NCI-H1930 (cell line): ENCODE data around the gene GLT1D1.

Experiments used
- DNase-seq, 2 experiments: peaks; one replicate each; lab custom pipeline; 2025; lab: John Stamatoyannopoulos, UW

GLT1D1 gene

DNA sequence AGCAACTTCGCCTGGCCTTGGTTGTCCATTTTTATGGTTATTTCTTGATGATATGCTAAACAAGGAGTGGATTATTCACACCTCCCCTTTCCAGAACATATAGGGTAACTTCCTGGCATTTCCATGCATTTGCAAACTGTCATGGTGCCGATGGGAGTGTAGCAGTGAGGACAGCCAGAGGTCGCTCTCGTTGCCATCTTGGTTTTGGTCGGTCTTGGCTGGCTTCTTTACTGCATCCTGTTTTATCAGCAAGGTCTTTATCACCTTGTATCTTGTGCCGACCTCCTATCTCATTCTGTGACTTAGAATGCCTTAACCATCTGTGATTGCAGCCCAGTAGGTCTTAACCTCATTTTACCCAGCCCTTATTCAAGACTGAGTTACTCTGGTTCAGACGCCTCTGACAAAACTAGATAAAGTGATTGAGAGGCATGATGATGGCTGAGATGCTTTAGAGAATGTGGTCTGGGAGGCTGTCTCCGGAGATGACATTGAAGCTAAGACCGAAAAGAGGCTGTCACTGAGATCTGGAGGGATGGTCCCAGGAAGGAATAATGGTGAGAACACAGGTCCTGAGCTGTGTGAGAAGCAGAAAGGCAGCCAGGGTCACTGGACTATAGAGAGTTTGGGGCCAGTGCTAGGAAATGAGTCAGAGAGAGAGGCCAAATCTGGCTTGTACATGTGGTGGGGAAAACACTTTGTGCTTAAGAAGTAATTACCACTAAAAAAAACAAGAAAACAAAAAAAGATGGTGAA is 2.9 kb downstream of the GLT1D1 start:
- no peak for DNase-seq

DNA sequence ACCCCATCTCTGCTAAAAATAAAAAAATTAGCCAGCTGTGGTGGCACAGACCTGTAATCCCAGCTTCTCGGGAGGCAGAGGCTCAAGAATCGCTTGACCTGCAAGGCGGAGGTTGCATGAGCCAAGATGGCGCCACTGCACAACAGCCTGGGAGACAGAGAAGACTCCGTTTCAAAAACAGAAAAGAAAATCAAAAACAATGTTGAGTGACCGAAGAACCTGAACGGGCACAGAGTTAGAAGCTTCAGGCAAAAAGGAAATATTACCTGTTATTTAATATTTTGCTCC is 3.5 kb downstream of the GLT1D1 start:
- no peak for DNase-seq

DNA sequence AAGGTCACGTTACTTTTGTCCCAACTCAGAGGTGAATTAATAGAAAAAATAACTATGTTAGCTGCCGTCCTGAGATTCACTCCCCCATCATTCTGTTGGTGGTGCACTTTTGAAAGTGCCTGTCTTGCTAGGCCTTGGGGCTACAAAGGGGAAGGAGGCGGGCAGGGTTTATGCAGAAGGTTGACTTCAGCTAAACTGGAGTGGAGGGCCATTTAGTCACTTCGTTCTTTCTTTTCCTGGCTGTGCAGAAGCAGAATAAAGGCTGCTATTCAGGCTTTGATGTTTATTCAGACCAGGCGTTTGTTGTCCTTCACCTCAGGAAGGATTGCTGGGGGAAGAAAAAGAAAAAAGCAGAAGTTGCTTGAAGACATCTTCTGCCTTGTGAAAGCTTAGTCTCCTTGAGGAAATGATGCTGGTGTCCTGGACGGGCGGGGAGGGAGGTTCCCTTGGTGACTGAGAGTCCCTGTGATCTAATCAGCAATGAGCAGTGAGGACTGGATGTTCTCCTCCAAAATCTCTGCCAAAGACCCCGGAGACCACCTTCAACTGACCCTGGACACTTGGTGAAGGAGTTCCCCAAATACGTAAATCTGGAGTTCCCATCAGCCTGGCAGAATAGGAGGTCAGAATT is 4.0 kb downstream of the GLT1D1 start:
- DNase-seq, result no peak

DNA sequence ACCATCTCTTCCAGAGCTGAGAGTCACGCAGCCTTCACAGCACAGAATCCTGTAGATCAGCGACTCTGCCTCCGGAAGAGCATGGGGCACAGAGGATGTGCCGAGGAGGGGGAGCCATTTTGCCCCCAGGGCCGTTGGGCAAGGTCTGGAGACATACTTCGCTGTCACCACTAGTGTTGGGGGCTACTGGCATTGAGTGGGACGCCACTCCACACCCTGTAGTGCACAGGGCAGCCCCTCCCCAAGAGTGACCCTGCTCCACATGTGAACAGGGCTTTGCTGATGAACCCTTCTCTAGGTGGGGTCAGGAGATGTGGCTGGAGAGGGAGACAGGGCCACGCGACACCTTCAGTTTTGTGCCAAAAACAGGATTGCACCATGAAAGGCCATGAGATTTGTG is 6.0 kb downstream of the GLT1D1 start:
- no peak for DNase-seq

DNA sequence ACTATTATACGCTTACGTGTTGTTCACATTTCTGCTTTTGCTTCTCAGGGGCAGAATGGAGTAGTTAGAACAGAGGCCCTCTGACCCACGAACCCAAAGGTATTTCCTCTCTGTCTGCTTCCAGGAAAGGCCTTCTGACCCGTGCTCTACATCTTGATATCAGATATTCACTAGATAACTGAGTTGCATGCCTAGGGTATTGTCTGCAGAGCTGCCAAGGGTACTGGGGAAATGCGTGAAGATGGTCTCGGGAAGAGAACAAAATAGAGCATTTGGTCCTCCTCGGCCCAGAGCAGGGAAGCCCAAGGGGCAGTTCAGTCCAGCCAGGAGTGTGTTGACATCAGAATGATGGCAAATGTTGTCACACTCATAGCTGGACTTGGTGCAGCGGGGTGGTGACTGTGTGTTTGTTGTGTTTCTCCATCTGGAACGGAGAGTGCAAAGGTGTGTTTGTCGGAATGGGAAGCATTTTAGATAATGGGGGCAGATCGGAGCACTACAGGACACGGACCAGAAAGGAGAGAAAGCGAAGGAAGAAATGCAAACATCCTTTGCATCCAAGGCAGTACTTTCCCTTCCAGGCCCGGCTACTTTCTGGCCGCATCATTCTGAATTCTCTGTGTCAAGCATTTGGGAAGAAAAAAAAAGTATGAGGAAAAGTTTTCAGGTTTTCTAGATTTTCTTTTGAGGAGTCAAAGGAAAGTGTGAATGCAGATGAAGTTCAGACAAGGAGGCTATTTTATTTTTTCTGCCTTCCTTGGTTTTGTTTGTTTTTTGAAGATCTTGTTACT is 8.1 kb downstream of the GLT1D1 start:
- DNase-seq, result no peak

DNA sequence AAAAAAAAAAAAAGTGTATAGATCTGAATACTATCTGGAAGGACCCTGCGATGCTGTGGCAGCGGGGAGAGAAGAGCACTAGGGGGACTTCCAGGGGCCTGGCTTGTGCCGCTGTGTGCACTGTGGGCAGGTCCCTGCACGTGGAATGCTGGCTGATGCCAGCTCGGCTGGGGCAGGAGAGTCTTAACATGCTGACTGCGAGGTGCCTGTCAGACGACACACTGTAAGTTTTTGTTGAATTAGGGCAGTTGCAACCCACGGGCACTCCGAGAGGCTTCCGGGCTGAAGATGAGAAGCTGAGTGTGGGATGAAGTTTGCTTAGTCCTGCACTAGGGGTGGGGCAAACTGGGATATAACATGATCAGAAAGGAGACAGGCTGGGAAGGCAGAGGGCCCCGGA is 10.7 kb downstream of the GLT1D1 start:
- no peak for DNase-seq

DNA sequence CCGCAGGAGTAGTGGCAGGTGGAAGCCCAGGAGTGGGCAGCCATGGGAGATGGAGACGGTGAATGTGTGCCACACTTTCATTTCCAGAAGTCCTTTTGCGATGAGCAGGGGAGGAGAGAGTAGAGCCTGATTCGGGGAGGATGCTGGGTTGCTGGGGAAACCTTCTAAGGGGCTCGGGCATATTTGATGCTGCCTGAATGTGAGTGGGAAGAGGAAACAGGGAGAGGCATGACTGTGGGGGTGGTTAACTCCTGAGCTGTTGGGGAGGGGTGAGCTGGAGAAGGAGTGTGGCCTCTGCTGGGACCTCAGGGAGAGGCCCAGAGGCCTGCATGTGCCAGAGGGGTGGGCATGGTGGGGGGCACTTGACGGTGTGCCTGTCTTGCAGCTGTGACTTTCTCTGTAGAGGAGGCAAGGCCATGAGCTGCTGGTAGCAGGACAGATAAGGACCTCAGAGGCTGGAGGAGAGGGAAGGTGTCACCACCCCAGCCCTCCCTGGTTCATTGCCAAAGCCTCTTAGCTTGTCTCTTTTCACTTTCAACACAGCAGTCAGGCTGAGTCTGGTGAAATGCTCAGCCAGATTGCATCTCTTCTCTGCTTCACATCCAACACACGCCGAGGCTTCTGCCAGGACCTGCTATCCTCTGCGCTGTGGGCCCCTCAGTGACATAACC is 11.4 kb downstream of the GLT1D1 start:
- DNase-seq, result no peak

DNA sequence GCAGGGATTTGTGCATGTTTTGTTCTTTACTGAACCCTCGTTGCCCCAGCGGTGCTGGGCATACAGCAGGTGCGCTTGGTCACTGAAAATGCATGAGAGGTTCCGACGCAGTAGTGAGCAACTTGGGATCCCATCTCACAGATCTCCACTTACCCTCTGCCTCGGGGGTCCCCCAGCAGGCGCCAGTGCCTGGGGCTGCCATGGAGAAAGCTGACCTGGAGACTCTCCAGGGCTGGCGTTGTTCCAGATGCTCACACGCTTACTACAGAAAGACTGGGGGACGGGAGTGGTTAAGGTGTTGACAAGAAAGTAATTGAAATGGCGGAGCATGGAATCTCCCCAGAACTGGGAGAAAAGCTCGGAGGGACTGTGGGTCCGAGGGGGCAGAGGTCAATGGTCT is 14.2 kb downstream of the GLT1D1 start:
- no peak for DNase-seq

DNA sequence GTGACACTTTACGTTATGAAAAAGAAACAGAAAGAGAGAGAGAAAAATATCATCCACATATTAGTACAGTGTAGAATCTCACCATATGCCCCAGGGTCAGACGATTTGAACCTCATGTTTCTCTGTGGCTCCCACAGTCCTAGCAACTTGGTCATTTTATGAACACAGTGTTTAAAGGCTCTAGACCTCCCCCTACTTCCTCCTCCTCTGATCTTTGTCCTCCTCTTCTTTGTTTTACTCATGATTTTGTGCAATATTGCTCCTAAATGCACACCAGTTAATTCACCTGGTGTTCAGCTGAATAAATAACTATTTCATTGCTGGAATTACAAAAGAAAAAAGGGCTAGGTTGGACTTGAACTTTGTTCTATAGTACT is 18.2 kb downstream of the GLT1D1 start:
- DNase-seq, result no peak

DNA sequence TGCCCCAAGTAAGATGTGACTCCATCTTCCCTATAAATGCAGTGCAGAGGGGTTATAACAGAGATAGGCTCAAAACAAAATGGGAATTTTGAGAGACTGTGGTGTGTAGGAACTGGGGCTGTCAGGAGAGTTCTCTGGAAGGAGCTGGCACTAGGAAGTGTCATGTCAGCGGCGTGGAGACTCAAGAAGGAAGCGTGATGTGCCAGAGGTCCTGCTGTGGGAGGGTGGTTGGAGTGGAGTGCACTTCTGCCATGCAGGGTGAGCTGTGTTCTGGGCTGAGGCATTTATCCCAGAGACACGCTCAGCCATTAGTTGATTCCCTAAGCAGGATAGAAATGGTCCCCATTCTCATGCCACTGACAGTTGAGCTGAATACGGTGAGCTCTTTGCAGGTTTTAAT is 19.0 kb downstream of the GLT1D1 start:
- no peak for DNase-seq

DNA sequence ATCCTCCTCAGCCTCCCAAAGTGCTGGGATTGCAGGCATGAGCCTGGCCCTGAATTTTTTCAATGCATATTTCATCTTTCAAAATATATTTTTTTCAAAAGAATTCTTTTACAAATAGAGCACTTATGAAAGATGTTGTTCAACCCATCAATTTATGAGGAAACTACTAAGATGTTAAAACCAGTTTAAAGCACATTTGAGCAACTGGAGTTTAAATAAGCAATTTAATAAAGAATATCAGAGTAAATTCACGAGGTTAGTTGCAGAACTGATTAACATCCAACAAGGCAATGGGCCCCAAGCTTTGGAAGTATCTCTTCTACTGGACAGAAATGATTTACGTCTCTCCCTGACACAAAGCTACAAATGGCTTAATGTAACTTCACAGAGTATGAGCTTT is 23.3 kb downstream of the GLT1D1 start:
- DNase-seq, result no peak

DNA sequence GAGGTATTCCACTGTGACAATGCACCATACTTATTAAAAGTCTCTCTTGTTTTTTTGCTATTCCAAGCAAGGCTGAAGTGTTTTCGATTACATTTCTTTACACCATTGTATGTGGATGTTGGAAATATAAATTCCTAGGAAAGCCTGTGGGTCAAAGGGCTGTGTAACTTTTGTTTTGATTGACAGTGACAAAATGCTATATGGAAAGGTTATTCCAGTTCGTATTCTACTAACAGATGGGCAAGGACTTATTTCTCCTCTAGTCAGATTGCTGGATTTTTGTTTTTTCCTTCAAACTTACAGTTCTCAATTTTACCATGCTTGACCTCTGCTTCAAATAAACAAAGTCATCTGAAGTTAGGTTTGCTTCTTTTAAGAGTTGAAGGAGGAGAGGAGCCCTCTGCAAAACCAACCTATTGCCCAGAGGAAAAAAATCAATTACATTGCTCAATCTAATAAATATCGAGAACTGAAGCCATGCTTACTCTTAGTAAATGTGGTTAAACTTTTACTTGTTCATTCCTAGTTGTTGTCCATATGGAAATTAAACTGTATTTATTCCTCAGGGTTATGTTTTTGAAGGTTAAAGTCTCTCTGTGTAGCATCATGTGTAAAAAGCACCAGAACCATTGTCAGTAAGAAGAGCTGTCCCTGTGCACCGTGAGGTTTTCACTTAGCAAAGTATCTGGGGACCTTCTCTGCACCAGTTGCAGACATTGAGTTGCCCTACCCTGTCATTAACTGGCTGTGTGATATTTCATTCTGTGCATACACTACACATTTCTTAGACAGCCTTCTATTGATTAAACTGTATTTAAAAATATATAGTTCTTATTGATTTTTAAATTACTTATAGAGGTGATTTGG is 26.9 kb downstream of the GLT1D1 start:
- no peak for DNase-seq

DNA sequence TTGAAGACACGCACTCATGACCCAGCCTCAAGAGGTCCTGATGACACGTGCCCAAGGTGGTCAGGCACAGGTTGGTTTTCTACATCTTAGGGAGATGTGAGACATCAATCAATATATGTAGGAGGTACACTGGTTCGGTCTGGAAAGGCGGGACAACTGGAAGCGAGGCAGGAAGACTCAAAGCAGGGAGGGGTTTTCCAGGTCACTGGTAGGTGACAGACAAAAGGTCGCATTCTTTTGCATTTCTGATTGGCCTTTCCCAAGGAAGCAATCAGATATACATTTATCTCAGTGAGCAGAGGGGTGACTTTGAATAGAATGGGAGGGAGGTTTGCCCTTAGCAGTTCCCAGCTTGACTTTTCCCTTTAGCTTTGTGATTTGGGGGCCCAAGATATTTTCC is 38.6 kb downstream of the GLT1D1 start:
- no peak for DNase-seq

DNA sequence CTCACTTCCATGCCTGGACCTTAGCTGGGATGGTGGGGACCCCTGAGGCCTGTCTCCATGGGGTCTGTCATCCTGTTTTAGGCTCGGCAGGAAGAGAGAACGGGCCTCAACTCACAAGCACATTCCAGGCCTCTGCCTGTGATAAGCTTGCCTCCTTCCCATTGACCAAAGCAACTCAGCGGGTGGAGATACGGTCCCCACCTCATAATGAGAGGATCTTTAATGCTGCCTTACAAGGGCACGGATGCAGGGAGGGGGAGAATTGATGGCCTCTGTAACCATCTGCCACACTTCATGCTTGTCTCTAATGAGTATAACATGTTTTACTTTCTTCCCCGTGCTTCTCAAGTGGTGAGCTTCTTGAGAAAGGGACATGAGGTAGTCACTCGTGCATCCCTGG is 50.0 kb downstream of the GLT1D1 start:
- DNase-seq, result no peak

DNA sequence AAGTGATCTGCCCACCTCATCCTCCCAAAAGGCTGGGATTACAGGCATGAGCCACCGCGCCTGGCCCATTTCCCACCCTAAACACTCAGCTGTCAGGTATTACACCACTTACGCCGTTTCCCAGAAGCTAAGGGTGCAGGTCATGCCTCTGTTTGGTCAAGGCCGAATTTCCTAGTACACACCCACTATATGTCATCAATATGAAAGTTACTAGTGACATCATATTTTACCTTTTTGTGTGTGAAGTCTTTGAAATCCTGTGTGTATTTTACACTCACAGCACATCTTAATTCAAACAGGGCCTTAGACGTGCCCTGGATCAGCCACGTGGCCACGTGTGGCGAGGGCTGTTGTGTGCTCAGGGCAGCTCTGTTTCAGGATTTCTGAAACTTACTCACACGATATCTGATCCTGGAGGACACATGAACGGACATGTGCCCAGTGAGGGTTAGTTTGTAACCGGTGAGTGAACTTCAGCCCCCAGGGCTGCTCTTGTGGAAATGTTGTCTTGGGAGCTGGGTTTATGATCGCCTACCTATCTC is 51.8 kb downstream of the GLT1D1 start:
- no peak for DNase-seq

DNA sequence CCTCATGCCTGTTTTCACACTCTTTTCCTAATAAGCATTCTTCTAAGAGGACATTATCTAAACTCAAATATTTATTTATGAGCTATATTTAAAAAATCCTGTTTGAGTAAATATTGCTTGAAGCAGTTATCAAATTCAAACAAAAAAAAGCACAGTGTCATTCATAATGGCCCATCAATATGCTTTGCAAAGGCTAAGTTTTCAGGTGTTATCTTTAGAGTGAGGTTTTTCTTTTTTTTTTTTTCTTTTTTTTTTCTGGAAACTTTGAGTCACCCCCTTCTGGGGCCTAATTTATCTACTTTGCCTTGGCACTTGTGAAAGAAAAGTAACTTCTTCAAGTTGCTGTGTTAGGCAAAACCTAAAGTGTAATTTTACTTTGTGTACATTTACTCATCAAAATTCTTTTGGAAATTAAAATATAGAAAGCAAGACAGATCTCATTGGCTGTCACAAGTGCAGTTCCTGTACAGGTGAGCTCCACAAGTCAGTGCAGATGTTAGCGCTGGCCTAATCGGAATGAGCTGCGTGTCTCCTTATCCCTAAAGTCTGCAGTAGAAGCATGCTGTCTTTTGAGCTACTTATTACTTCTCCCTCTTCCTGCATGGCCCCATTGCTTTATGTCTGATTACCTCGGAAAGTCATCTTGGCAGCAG is 53.3 kb downstream of the GLT1D1 start:
- DNase-seq, result no peak

DNA sequence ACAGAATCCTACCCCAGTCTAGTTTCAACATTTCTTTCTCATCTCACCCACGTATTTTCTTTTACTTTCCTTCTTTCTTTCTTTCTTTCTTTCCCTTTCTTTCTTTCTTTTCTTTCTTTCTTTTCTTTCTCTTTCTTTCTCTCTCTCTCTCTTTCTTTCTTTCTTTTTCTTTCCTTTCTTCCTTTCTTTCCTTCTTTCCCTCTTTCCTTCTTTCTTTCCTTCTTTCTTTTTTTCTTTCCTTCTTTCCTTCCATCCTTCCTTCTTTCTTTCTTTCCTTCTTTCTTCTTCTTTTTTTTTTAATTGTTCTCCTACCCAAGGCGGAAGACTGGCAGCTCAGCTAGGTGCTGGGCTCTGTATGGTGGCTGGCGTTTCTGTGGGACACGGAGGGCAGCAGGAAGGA is 55.0 kb downstream of the GLT1D1 start:
- no peak for DNase-seq

DNA sequence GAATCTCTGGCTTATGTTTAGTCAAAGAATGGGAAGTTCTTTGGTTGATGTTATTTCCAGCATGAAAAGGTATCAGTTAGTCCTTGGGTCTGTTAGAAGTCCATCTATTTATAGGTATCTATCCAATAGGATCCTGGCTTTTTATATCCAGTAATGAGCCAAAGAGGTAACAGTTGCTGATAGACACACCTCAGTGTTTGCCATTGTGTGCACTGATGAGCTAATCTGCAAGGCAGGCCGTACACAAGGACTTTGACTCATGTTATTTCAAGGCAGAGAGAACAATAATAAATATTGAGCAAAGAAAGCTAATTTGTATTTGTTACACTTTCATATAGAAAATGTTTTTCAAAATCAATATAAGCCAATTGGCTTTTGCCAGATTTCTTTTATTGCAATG is 56.4 kb downstream of the GLT1D1 start:
- no peak for DNase-seq

DNA sequence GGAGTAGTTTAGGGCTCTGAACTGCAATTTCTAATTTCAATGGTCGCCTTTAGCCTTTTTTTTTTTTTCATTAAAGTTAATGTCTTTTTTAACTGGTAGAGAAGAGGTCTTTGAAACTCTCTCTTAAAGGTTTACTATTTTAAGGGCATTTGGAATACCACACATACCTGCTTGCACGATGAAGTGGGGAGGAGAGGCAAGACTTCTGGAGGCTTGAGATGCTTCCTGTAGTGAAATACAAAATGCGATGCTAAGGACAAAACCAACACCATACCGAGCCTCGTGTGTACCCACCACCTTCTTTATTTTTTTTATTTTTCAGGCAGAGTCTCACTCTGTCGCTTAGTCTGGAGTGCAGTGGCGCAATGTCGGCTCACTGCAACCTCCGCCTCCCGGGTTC is 57.4 kb downstream of the GLT1D1 start:
- no peak for DNase-seq

DNA sequence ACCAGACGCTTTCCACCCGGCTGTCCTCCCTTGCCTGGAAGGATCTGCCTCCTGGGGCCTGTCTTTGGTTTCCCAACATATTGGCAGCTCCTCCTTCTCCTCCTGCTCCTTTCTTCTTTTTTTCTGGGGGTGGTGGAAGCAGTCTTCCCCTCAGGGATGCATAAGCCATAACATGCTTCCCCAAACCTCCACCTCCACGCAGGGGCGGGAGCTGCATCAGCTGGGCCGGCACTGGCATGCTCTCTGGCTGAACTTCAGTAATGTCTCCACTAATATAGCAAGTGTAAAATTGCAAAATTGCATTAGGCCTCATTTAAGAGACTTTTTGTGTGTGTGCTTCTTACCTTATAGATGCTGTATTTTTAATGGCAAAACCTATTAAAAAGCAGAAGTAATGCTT is 58.6 kb downstream of the GLT1D1 start:
- DNase-seq, result no peak

DNA sequence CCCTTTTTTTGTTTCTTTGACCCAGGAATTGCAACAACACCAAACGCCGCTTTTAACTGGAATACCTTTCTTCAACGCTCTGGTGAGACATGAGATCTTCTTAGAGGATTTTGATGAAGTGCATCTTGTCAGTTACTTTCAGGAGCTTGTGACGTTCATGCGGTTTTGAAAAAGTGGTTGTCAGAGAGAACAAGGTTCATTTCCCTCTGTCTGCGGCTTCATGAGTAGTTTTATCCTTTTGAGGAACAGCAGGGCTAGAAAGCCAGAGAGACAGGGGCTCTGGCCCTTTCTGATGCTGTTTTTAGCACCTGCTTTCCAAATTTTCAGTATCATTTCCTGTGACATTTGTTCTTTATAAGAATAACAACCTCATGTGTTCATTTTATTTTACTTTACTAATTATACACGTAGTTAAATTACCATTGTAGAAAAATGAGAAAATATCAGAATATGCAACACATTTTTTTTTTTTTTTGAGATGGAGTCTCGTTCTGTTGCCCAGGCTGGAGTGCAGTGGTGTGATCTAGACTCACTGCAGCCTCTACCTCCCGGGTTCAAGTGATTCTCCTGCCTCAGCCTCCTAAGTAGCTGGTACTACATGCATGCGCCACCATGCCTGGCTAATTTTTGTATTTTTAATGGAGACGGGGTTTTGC is 61.8 kb downstream of the GLT1D1 start:
- no peak for DNase-seq
